Panc1 (cell line): ENCODE measurements around the gene NUP210. TPM values are rescaled to one million over a fixed set of nuclear protein-coding genes. Genes with fewer than 3 reads are reported as not detected.

ENCODE experiments used
- ATAC-seq: fragments of 200-7000 bp; cut with Tn5 transposase; 2 replicates; pipeline ENCODE4 v1.9.1; 2020; ENCODE audit warnings: mild to moderate bottlenecking, moderate library complexity
- BruUV-seq: library from RNA; stranded (reverse); fragments of 400-500 nt; replicated peaks from 2 replicates; lab custom pipeline; 2021; lab: Mats Ljungman, UMichigan
- CTCF ChIA-PET: fragments of 300-600 bp; sonication (Branson Sonifier 250); formaldehyde crosslinking; loops from one replicate; lab custom pipeline; 2022; ENCODE audit warnings: antibody characterized with exemption; lab: Charles Lee
- POLR2A ChIA-PET: fragments of 300-600 bp; sonication (Branson Sonifier 250); formaldehyde crosslinking; loops from one replicate; lab custom pipeline; 2022; ENCODE audit warnings: antibody characterized with exemption; lab: Charles Lee
- DNase-seq: peaks from one replicate; pipeline ENCODE4 v3.0.0-alpha.2; 2010; ENCODE audit warnings: low read depth, low spot score
- H3K27ac ChIP-seq: 2 replicates; pipeline ENCODE4 v1.5.1; 2011; ENCODE audit warnings: mild to moderate bottlenecking, low read length, inconsistent platforms
- H3K27me3 ChIP-seq: fragments of 200-500 bp; sonication (Bioruptor generic); 2 replicates; pipeline ENCODE4 v1.6.0; 2014; ENCODE audit warnings: low read length, inconsistent platforms; ENCODE audit not compliant: control insufficient read depth, insufficient read depth
- H3K36me3 ChIP-seq: fragments of 200-500 bp; sonication (Bioruptor generic); 2 replicates; pipeline ENCODE4 v1.5.1; 2014; ENCODE audit warnings: inconsistent platforms, mild to moderate bottlenecking, low read length, moderate library complexity; ENCODE audit not compliant: control insufficient read depth, insufficient read depth
- H3K4me1 ChIP-seq: 2 replicates; pipeline ENCODE4 v1.5.1; 2011; ENCODE audit warnings: inconsistent platforms, mild to moderate bottlenecking, low read length, moderate library complexity; ENCODE audit not compliant: control insufficient read depth, insufficient read depth
- H3K4me3 ChIP-seq, 2 experiments: 2 replicates each; pipeline ENCODE4 v1.5.1; 2011 to 2012; ENCODE audit warnings: low read depth in 2 of 2, low read length in 2 of 2, mild to moderate bottlenecking in 2 of 2, inconsistent platforms in 1 of 2, moderate library complexity in 1 of 2
- H3K9me3 ChIP-seq: fragments of 200-500 bp; sonication (Bioruptor generic); 2 replicates; pipeline ENCODE4 v1.5.1; 2014; ENCODE audit warnings: low read depth, mild to moderate bottlenecking, inconsistent platforms, low read length, moderate library complexity; ENCODE audit not compliant: control insufficient read depth, insufficient read depth
- CTCF ChIP-seq: fragments of 450-650 bp; IDR thresholded peaks from 2 replicates; pipeline ENCODE4 v1.5.1; 2017; ENCODE audit warnings: mild to moderate bottlenecking
- POLR2AphosphoS5 ChIP-seq: IDR thresholded peaks from 2 replicates; pipeline ENCODE4 v1.6.1; 2012; ENCODE audit warnings: mild to moderate bottlenecking, low read depth, low read length, moderate library complexity
- SIN3A ChIP-seq: IDR thresholded peaks from 2 replicates; pipeline ENCODE4 v1.6.1; 2012; ENCODE audit warnings: low read depth, mild to moderate bottlenecking, low read length, moderate library complexity, borderline replicate concordance; ENCODE audit not compliant: insufficient read depth
- TCF7L2 ChIP-seq: IDR thresholded peaks from 2 replicates; pipeline ENCODE4 v1.6.1; 2011; ENCODE audit warnings: mild to moderate bottlenecking, low read depth, low read length, inconsistent platforms
- in situ Hi-C: cut with HindIII; loops from 2 replicates; pipeline ENCODE4 v1.10.0; 2016; ENCODE audit warnings: low sequenced_read_pairs, low pct_unique_long_range_greater_than_20kb
- intact Hi-C: fragments of 100-400 bp; cut with micrococcal nuclease; formaldehyde crosslinking; loops from one replicate; pipeline ENCODE4 v1.10.0; 2022; ENCODE audit not compliant: unreplicated experiment
- total RNA-seq: library from RNA; stranded (reverse); gene quantifications from one replicate; pipeline ENCODE4 v1.2.1, GENCODE V29; 2021; ENCODE audit not compliant: unreplicated experiment
- TF ChIP-seq, protein P1 (sequence below), 2 experiments: IDR thresholded peaks; 2 replicates each; pipeline ENCODE4 v1.6.1; 2011 to 2012; ENCODE audit warnings: low read depth in 2 of 2, control low read depth in 1 of 2, low read length in 1 of 2, mild to moderate bottlenecking in 1 of 2, moderate library complexity in 1 of 2; ENCODE audit not compliant: insufficient read depth in 1 of 2

The NUP210 gene
- total RNA-seq, 1 experiment from 2014 or later, result 36.8 TPM

GRCh38 chr3:13335503-13335902 lies 84.6 kb downstream of the NUP210 start:
- ChIA-PET CTCF (no interaction called here), POLR2A (no interaction called here)
- no peaks in the 10 kb centered on the region for H3K36me3 ChIP-seq
- no TSS peak for BruUV-seq
- intact Hi-C loops, result no loop called here
- DNase-seq (no peak), ATAC-seq (no peak)
- TF ChIP-seq, protein P1, sequence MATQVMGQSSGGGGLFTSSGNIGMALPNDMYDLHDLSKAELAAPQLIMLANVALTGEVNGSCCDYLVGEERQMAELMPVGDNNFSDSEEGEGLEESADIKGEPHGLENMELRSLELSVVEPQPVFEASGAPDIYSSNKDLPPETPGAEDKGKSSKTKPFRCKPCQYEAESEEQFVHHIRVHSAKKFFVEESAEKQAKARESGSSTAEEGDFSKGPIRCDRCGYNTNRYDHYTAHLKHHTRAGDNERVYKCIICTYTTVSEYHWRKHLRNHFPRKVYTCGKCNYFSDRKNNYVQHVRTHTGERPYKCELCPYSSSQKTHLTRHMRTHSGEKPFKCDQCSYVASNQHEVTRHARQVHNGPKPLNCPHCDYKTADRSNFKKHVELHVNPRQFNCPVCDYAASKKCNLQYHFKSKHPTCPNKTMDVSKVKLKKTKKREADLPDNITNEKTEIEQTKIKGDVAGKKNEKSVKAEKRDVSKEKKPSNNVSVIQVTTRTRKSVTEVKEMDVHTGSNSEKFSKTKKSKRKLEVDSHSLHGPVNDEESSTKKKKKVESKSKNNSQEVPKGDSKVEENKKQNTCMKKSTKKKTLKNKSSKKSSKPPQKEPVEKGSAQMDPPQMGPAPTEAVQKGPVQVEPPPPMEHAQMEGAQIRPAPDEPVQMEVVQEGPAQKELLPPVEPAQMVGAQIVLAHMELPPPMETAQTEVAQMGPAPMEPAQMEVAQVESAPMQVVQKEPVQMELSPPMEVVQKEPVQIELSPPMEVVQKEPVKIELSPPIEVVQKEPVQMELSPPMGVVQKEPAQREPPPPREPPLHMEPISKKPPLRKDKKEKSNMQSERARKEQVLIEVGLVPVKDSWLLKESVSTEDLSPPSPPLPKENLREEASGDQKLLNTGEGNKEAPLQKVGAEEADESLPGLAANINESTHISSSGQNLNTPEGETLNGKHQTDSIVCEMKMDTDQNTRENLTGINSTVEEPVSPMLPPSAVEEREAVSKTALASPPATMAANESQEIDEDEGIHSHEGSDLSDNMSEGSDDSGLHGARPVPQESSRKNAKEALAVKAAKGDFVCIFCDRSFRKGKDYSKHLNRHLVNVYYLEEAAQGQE (IDR thresholded peaks at IDR 0.05; ENCODE audit: insufficient read depth in 1 of 2, low read depth in 2 of 2, low read length in 1 of 2), result no peak
- TF ChIP-seq SIN3A, result no peak
- no peak for TF ChIP-seq CTCF
- TF ChIP-seq POLR2AphosphoS5, result no peak
- TF ChIP-seq TCF7L2, result no peak
- no peaks in the 10 kb centered on the region for H3K9me3 ChIP-seq
- no peak overlapping the region for H3K4me3 ChIP-seq
- no peaks in the 10 kb centered on the region for H3K4me1 ChIP-seq
- no peaks in the 10 kb centered on the region for H3K27me3 ChIP-seq
- H3K27ac ChIP-seq, result no peak overlapping the region
- in situ Hi-C loops, result no loop called here

- DNase-seq (no peak), ATAC-seq (no peak)
- Histone ChIP-seq H3K4me1 (no peaks in the 10 kb centered on the region), H3K36me3 (no peaks in the 10 kb centered on the region), H3K9me3 (no peaks in the 10 kb centered on the region), H3K4me3 (no peak overlapping the region), H3K27ac (no peak overlapping the region), H3K27me3 (no peaks in the 10 kb centered on the region)
- no TSS peak for BruUV-seq
- ChIA-PET CTCF (no interaction called here), POLR2A (no interaction called here)
- TF ChIP-seq POLR2AphosphoS5 (no peak), TCF7L2 (no peak), CTCF (no peak), SIN3A (no peak)
- in situ Hi-C loops, result no loop called here
- intact Hi-C loops, result no loop called here
Observed at GRCh38 chr3:13335059-13335458, 85.1 kb downstream of the NUP210 start.
